Testis (tissue), 2 donors: ENCODE data around the gene NFIX.

ENCODE experiments used
- CTCF ChIP-seq, 3 experiments: fragments of 450-650 bp in 2 of 3; fragments of 200-600 bp in 1 of 3; sonication (generic) in 1 of 3; IDR thresholded peaks; one replicate each; pipeline ENCODE4 v1.5.1; 2016 to 2019; ENCODE audit warnings: antibody characterized with exemption in 3 of 3, mild to moderate bottlenecking in 2 of 3, moderate library complexity in 1 of 3
- POLR2A ChIP-seq: fragments of 450-650 bp; IDR thresholded peaks from one replicate; pipeline ENCODE4 v1.6.1; 2017; ENCODE audit warnings: antibody characterized with exemption, mild to moderate bottlenecking, moderate library complexity

- TF ChIP-seq POLR2A (no peak), CTCF (IDR thresholded peaks at IDR 0.05) (no peak)
These were observed 22.0 kb upstream of the NFIX start for GRCh38 chr19:12973236-12973635.
